GM19351 (cell line): Measurements from ENCODE around the gene TPSG1.

Source experiments
- ATAC-seq: cut with Tn5 transposase; IDR thresholded peaks from one replicate; pipeline ENCODE4 v1.9.1; 2021; ENCODE audit warnings: mild to moderate bottlenecking, moderate library complexity; ENCODE audit not compliant: unreplicated experiment

Gene TPSG1

DNA sequence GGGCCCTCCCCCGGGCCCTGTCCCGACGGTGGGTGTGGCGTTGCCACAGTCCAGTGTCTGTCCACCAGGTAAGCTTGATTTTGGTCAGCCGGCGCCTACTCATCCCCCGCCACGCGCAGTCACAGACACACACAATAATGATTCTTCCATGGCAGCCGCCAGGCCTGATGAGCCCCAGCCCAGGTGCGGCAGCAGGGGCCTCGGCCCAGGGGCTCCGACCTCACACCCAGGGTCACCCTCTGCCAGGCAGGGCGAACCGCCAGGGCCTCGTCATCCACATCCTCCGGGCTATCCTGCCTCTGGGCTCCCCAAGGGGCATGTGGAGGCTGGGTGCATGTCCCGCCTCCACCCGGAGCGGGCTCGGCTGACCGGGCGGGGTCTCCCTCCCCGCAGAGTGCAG lies 7.5 kb downstream of the TPSG1 start:
- no peak for ATAC-seq

DNA sequence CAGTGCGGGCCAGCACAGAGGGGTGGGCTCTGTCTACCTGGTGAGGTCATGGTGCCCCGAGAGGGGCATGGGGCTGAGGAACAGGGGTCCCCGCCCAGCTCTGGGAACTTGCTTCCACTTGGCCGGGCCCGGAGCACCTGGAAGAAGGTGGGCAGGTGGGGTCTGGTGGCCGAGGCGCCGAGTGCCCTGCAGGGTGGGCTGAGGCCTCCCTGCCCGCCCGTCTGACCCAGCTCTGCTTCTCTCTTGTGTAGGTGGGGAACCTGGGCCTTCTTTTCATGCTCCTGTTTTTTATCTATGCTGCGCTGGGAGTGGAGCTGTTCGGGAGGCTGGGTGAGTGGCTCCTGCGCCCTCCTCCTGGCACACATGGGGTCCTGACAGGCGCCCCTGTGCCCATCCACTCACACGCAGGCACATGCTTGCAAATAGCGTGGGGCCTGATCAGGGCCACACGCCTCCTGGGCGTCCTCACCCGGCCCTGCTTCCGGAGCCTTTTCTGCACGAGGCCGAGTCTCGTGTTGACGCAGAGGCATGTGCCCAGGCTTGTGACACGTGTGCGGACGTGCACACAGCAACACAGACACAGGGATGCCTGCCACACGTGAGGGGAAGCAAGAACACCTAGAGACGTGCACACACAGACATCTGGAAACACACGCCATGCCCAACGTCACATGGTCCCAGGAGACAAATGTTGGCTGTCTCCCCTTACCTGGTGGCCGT lies 8.2 kb downstream of the TPSG1 start:
- ATAC-seq: no peak

DNA sequence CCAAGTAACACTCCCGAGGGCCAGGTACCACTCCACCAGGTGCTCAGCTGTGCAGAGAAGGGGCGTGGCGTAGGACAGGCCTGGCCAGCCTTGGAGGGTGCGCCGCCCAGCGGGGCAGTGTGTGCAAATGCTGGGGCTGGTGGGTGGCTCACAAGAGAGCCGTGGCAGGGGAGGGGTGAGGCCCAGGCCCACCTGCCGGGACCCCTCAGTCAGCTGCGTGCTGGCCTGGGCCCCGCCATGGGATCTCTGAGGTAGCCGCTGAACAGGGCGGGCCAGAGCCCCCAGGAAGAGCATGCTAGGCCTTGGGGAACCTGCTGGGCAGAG lies 8.8 kb downstream of the TPSG1 start:
- no peak for ATAC-seq

DNA sequence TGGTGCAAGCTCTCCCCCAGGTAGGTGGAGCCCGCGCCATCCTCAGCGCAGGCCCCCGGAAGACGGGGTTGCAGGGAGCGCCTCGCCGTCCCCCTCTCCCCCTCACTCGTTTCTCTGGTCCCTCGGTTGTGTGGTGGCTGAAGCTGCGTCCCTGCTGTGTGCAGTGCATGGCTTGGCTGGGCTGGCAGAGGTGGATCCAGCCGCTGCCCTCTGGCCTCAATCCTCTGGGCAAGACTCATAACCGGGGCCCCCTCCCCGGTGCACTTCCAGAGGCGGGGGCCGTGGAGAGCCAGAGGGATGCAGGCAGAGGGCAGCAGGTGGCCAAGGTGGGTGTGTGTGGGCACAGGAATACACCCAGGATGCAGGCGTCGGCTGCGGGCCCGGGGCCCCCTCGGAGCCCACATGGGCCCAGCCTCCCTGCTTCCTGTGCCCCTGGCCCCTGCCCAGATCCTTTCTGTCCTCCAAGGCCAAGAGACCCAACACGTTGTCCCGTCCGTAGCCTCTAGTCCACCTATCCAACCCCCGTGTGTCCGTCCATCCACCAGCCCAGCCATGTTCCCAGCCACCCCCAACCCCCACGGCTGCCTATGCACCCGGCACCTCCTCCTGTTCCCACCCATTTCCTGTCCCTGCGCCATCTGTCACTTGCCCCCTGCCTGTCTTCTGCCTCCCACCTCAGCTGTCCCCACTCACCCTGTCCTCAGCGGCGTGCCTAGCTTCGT lies 9.3 kb downstream of the TPSG1 start:
- no peak for ATAC-seq

DNA sequence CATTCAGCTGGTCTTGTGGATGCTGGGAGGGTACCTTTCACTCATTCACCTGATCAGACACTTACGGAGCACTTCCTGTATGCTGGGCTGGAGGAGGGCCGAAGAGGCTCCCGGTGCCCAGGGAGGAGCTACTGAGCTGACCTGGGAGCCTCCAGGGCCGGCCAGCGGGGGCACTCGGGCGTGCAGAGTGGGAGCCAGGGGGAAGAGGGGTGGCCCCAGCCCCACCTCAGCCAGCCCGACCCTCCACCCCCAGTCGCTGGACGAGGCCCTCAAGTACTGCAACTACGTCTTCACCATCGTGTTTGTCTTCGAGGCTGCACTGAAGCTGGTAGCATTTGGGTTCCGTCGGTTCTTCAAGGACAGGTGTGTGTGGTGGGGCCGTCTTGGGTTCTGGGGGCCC lies 10.3 kb downstream of the TPSG1 start:
- ATAC-seq: no peak

DNA sequence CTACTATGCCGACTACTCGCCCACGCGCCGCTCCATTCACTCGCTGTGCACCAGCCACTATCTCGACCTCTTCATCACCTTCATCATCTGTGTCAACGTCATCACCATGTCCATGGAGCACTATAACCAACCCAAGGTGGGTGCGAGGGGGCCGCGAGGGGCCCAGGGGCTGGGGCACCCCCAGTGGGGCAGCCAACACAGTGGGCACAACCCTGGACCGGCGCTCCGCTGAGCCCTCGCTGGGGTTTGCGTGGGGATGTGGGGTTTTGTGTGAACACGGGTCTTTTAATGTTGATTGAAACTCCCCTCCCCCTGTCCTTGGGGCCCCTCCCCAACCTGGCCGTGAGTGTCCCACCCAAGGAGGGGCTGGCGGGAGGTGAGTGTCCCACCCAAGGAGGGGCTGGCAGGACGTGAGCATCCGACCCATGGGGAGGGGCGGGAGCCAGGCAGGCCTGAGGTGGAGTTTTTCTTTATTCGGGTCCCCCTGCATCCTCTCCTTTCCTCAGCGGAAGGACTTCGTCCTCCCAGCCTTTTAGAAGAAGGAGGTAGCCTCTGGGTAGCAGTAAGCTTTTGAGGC lies 11.2 kb downstream of the TPSG1 start:
- no peak for ATAC-seq

DNA sequence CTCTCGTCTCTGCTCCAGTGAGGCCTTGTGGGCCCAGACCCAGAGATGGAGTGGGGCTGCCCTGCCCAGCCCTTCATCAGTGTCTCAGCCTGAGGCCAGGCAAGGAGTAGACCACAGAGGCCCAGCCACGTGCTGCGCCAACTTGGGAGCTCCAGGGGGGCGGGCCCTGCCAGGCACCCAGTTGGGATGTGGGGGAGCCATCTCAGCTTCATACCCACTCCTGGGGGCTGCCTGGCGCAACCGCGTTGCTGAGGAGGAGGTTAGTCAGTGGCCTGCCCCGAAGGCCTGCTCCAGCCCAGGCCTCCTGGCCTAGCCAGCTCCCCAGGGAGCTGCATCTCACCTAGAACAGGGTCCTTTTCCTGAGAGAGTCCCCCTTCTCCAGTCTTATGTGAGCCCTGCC lies 11.8 kb downstream of the TPSG1 start:
- ATAC-seq: no peak

DNA sequence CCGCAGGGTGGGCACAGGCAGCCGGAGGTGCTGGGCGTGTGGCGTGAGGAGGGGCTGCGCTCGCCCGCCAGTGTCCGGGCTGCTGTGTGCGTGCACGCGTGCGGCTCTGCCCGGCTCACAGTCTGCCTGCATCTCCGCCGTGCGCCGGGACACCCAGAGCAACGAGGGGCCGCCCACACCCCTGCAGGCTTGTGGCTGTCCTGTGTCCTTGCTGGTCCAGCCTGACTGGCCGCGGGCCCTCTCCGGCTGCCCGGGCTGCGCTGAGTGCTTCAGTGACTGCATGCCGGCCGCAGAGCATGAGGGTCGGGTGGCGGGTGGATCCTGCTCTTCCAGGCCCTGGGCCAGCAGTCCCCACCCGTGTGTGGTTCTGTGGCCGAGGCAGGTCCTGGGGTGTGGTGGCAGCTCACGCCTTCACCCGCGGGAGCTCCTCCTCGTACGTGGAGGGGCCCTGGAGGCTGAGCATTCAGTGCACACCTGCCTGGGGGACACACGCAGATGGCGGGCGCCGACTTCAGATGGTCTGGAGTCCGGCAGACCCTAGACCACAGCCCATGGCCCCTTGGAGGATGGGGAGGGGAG lies 12.4 kb downstream of the TPSG1 start:
- no peak for ATAC-seq

DNA sequence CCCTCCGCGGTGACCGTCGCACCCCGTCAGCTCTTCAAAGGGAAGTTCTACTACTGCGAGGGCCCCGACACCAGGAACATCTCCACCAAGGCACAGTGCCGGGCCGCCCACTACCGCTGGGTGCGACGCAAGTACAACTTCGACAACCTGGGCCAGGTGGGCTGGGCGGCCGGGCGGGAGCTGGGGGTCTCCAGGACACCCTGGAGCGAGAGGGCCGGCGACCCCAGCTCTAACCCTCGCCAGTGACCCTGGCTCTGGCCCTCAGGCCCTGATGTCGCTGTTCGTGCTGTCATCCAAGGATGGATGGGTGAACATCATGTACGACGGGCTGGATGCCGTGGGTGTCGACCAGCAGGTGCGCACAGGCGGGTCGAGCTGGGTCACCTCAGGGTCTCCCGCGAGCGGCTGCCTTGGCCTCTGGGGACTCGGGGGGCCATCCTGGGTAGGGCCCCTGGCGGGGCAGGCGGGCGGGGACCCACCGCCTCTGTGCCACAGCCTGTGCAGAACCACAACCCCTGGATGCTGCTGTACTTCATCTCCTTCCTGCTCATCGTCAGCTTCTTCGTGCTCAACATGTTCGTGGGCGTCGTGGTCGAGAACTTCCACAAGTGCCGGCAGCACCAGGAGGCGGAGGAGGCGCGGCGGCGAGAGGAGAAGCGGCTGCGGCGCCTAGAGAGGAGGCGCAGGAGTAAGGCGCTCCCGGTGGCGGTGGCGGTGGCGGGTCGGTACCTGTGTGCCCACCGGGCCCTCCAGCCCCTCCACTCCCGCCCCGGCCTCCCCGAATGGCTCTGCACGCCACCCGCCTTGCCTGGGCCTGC lies 13.4 kb downstream of the TPSG1 start:
- no peak for ATAC-seq

DNA sequence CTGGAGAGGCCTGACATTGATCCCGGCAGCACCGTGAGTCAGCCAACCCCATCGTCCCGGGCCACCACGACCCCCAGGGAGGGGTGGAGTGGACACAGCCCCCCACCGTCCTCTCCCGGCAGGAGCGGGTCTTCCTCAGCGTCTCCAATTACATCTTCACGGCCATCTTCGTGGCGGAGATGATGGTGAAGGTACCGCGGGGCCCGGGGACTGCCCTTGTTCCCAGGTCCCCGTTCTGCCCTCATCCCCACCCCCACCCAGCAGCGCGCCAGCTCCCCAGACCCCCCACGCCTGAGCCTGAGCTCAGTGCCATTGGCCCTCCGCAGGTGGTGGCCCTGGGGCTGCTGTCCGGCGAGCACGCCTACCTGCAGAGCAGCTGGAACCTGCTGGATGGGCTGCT lies 14.6 kb downstream of the TPSG1 start:
- no peak for ATAC-seq

DNA sequence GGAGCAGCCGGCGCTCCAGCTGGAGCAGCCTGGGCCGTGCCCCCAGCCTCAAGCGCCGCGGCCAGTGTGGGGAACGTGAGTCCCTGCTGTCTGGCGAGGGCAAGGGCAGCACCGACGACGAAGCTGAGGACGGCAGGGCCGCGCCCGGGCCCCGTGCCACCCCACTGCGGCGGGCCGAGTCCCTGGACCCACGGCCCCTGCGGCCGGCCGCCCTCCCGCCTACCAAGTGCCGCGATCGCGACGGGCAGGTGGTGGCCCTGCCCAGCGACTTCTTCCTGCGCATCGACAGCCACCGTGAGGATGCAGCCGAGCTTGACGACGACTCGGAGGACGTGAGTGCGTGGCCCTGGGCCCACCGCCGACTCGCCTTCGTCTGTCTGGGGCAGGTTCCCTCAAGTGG lies 16.0 kb downstream of the TPSG1 start:
- ATAC-seq: no peak

DNA sequence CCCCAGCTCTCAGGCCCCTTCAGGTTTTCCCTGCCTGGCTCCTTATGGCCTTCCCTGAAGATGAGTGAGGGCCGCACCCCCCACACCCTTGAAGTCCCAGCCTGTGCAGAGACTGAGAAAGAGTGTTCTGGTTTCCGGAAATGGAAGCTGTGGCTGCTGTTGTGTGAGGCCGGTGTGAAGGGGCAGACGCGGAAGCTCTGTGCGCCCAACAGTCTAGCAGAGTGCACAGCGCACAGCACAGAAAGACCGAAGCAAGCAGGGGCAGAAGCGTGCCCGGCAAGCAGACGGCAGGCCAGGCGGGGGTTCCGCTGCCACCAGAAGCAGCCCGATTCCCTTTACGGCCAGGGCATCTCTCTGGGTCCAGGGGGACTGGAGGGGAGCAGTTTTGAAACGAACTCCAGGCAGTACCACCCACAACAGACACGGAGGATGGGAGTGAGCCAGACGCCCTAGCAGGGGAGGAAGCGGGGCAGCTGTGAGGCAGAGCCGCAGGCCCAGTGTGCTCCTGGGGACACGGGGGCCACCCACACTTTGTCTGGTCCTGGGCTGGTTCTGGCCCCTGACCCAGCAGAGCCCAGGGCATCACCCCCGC lies 16.7 kb downstream of the TPSG1 start:
- no peak for ATAC-seq

DNA sequence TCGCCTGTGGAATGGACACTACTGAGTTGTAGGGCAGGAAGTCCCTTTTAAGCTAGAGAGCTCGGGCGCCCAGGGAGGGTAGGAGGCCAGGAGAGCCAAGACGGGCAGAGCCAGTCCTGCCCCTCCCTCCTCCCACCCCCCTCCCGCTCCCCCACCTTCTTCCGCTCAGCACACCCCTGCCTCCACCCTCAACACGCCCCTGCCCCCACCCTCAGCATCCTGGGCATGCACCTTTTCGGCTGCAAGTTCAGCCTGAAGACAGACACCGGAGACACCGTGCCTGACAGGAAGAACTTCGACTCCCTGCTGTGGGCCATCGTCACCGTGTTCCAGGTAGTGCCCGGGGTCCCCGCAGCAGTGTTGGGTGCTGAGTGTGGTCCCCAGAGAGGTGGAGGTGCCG lies 18.3 kb downstream of the TPSG1 start:
- ATAC-seq: no peak

DNA sequence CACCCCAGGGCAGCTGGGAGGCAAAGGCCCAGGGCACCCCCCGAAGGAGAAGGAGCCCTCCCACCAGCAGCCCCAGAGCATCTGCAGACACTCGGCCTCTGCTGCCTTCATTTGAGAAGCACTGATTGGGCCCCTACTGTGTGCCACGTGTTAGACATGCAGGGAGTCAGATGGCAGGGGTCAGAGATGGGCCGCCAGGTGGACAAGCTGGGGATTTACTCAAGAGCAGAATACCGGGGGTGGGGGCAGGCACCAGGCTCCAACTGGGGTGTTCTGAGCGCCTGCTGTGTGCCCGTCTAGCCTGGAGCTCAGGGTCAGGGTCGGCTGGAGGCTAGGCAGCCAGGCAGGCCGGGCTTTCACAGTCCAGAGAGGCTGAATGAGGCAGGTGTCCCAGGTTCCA lies 18.7 kb downstream of the TPSG1 start:
- no peak for ATAC-seq

DNA sequence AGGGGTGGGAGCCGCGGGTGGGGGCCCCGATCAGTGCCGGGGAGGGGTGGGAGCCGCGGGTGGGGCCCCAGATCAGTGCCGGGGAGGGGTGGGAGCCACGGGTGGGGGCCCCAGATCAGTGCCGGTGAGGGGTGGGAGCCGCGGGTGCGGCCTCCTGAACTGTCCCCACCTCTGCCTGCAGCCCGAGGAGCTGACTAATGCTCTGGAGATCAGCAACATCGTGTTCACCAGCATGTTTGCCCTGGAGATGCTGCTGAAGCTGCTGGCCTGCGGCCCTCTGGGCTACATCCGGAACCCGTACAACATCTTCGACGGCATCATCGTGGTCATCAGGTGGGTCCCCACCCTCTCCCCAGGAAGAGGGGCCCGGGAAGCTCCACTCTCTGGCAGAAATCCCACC lies 20.1 kb downstream of the TPSG1 start:
- no peak for ATAC-seq

DNA sequence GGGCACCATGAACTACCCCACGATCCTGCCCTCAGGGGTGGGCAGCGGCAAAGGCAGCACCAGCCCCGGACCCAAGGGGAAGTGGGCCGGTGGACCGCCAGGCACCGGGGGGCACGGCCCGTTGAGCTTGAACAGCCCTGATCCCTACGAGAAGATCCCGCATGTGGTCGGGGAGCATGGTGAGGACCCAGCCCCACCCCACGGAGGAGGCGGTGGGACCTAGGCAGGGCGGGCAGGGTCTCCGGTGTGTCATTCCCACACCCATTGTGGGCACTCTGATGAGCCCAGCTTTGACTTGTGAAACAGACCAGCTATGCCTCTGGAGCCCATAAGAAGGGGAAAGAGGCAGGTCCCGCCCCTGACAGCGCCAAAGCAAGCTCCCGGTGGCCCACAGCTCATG lies 22.8 kb downstream of the TPSG1 start:
- ATAC-seq: no peak

DNA sequence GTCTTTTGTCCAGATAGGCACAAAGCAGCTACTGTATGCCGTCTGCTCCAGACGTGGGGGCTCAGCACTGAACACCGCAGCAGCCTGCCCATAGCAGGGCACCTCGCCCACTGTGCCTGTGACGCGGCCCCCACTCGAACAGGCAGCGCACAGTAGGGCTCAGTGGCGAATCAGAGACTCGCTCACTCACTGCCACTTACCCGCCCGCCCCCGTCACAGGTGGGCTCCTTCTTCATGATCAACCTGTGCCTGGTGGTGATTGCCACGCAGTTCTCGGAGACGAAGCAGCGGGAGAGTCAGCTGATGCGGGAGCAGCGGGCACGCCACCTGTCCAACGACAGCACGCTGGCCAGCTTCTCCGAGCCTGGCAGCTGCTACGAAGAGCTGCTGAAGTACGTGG lies 23.6 kb downstream of the TPSG1 start:
- no peak for ATAC-seq

DNA sequence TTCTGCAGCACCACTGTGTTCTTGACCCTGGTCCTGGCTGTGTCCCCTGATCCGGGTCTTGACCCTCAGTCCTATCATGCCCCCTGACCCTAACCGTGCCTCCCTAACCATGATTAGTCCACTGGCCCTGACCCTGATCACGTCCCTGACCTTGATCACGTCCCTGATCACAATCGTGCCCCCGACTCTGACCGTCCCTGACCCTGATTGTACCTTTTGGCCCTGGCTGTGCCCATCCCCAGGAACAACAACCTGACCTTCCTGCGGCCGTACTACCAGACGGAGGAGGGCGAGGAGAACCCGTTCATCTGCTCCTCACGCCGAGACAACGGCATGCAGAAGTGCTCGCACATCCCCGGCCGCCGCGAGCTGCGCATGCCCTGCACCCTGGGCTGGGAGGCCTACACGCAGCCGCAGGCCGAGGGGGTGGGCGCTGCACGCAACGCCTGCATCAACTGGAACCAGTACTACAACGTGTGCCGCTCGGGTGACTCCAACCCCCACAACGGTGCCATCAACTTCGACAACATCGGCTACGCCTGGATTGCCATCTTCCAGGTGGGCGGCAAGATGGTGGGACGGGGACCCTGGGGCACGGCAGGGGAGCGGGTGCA lies 24.9 kb downstream of the TPSG1 start:
- no peak for ATAC-seq

DNA sequence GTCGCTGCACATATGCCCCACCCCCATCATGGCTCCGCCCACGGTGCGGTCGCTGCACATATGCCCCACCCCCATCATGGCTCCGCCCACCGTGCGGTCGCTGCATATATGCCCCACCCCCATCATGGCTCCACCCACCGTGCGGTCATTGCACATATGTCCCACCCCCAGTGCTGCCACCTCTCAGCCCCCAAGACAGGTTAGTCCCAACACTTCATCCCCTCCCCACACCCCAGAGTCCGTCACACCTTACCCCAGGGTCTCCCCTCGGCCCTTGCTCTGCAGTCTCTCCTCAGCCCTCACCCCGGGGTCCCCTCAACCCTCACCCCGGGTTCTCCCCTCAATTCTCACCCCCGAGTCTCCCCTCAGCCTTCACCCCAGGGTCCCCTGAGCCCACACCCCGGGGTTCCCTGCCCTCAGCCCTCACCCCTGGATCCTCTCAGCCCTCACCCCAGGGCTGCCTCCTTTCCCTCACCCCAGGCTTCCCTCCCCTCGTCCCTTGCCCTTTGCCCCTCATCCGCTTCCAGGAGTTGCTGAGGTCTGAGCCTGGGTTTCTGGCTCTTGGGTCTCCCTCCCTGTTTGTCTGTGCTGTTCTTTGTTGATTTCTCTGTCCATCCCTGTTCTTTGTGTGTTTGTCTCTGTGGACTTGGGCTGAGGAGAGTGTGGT lies 25.6 kb downstream of the TPSG1 start:
- no peak for ATAC-seq
